WERI-Rb-1 (cell line): ENCODE results near the gene RRBP1.

ENCODE experiments used
- DNase-seq: peaks from one replicate; pipeline ENCODE4 v3.0.0-alpha.2; 2020
- H3K27ac ChIP-seq: fragments of 250-450 bp; sonication (Bioruptor Pico); 2 replicates; pipeline ENCODE4 v1.5.1; 2020; ENCODE audit warnings: mild to moderate bottlenecking, moderate library complexity
- H3K27me3 ChIP-seq: fragments of 250-450 bp; sonication (Bioruptor Pico); 2 replicates; pipeline ENCODE4 v1.5.1; 2021; ENCODE audit warnings: mild to moderate bottlenecking, low read depth, moderate library complexity; ENCODE audit not compliant: insufficient read depth, severe bottlenecking
- H3K36me3 ChIP-seq: fragments of 250-450 bp; sonication (Bioruptor Pico); 2 replicates; pipeline ENCODE4 v1.5.1; 2020; ENCODE audit warnings: mild to moderate bottlenecking, moderate library complexity
- H3K4me3 ChIP-seq: 2 replicates; pipeline ENCODE4 v1.5.1; 2011; ENCODE audit warnings: low read depth, mild to moderate bottlenecking, control low read depth, low read length
- H3K9me3 ChIP-seq: fragments of 250-450 bp; sonication (Bioruptor Pico); 2 replicates; pipeline ENCODE4 v1.5.1; 2021; ENCODE audit warnings: mild to moderate bottlenecking, moderate library complexity; ENCODE audit not compliant: severe bottlenecking
- CTCF ChIP-seq: IDR thresholded peaks from 2 replicates; pipeline ENCODE4 v1.5.1; 2011; ENCODE audit warnings: low read depth, mild to moderate bottlenecking, control low read depth, inconsistent platforms, low read length

RRBP1 gene

GRCh38 chr20:17678295-17678694, 3.7 kb downstream of the RRBP1 start:
- Histone ChIP-seq H3K27ac (no peak overlapping the region), H3K36me3 (no peaks in the 10 kb centered on the region; the same call in 1 of the 2 replicates), H3K9me3 (no peaks in the 10 kb centered on the region), H3K27me3 (no peaks in the 10 kb centered on the region), H3K4me3 (no peak overlapping the region)
- no peak for DNase-seq
- TF ChIP-seq CTCF, result no peak

- TF ChIP-seq CTCF, result no peak
- DNase-seq, result no peak
- no peaks in the 10 kb centered on the region for H3K27me3 ChIP-seq
- no peak overlapping the region for H3K4me3 ChIP-seq
- no peaks in the 10 kb centered on the region; the same call in 1 of the 2 replicates for H3K36me3 ChIP-seq
- no peaks in the 10 kb centered on the region for H3K9me3 ChIP-seq
- no peak overlapping the region for H3K27ac ChIP-seq
These were observed 5.1 kb downstream of the RRBP1 start for GRCh38 chr20:17676942-17677341.

- no peak for TF ChIP-seq CTCF
- Histone ChIP-seq H3K9me3 (no peaks in the 10 kb centered on the region), H3K27me3 (no peaks in the 10 kb centered on the region), H3K4me3 (no peak overlapping the region), H3K27ac (no peak overlapping the region), H3K36me3 (no peaks in the 10 kb centered on the region; the same call in 1 of the 2 replicates)
- no peak for DNase-seq
These were observed 5.7 kb downstream of the RRBP1 start for GRCh38 chr20:17676378-17676759.

- no peak for DNase-seq
- Histone ChIP-seq H3K4me3 (no peak overlapping the region), H3K27me3 (no peaks in the 10 kb centered on the region), H3K36me3 (no peaks in the 10 kb centered on the region; the same call in 1 of the 2 replicates), H3K27ac (no peak overlapping the region), H3K9me3 (no peaks in the 10 kb centered on the region)
- no peak for TF ChIP-seq CTCF
These were observed 6.3 kb downstream of the RRBP1 start for GRCh38 chr20:17675519-17676377.

DNA sequence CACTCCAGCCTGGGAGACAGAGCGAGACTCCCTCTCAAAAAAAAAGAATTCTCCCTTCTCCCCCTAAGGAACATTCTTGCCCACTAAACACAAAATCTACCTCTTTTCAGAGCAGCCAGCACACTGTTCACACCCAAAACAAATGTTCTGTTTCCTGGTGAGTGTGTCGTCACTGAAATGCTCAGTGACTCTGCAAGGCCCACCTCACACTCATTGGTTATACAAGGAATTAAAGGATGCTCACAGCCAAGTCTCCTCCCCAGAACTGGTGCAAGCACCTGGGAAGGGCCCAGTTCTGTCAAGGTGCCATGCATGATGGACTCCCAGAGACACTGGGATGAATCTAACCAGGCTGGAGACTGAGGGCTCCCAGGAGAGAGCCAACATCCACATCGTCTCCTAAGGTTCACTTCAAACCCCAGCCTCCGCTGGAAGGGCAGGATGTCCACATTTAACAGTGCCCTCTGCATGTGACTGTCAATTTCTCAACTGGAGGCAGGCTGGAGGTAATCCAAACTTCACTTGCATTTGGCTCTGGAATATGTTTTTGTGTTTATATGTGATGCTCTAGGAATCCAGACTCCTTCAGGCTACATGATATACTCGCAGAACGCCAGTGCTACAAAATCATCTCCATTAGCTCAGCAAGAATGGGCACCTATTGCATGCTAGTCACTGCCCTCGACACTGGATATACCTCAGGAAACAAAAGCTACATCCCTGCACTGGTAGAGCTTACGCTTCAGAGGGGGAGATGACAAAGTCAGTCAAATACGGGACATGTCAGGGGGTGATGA, 7.1 kb downstream of the RRBP1 start:
- Histone ChIP-seq H3K4me3 (no peak overlapping the region), H3K27ac (no peak overlapping the region), H3K27me3 (no peaks in the 10 kb centered on the region), H3K36me3 (no peaks in the 10 kb centered on the region; the same call in 1 of the 2 replicates), H3K9me3 (no peaks in the 10 kb centered on the region)
- TF ChIP-seq CTCF, result no peak
- DNase-seq, result no peak
